ENCODE measurements around the gene ASB2. TPM values are rescaled to one million over a fixed set of nuclear protein-coding genes. Genes with fewer than 3 reads are reported as not detected.

The ASB2 gene
- total and polyA plus RNA-seq, 8 donors: 2.0 to 199 (median 18.7) TPM

GRCh38 chr14:93981316-93982229, 5.2 kb upstream of the ASB2 start:
- Histone ChIP-seq H3K27ac (peak overlapping the region in 4 of 5 donors; percentile 56 to 90 (median 76)), H3K4me1 (peaks cover 0 to 35% (median 12%) of the 10 kb centered on the region in 4 donors), H3K9me3 (no peaks in the 10 kb centered on the region), H3K4me3 (no peak overlapping the region), H3K27me3 (no peaks in the 10 kb centered on the region), H3K36me3 (no peaks in the 10 kb centered on the region)
- intact Hi-C loops (cut with DNase I; ENCODE audit: low total_unique reads): no loop called here
- DNase-seq: no peak
- TF ChIP-seq POLR2A (IDR thresholded peaks at IDR 0.05) (no peak), POLR2AphosphoS5 (IDR thresholded peaks at IDR 0.05) (no peak), EP300 (IDR thresholded peaks at IDR 0.05) (no peak), CTCF (IDR thresholded peaks at IDR 0.05) (no peak)
- WGBS, 5 donors: 84 to 93% (median 91%) methylated on average over 6 to 9 of the region's 9 CpGs

GRCh38 chr14:93980456-93981201, 4.3 kb upstream of the ASB2 start:
- Histone ChIP-seq H3K4me1 (peaks cover 0 to 36% (median 12%) of the 10 kb centered on the region in 4 donors), H3K4me3 (no peak overlapping the region), H3K27ac (peak overlapping the region in 4 of 5 donors; percentile 56 to 90 (median 76)), H3K36me3 (no peaks in the 10 kb centered on the region), H3K9me3 (no peaks in the 10 kb centered on the region), H3K27me3 (no peaks in the 10 kb centered on the region)
- no peak for TF ChIP-seq EP300 (IDR thresholded peaks at IDR 0.05)
- TF ChIP-seq POLR2AphosphoS5 (IDR thresholded peaks at IDR 0.05): peak in 1 of 3 donors; percentile 46
- peak in 1 of 2 donors; percentile 69 for DNase-seq
- intact Hi-C loops (cut with DNase I; ENCODE audit: low total_unique reads): no loop called here
- WGBS, 5 donors: 51 to 79% (median 64%) methylated on average over 11 of the region's 11 CpGs

DNA sequence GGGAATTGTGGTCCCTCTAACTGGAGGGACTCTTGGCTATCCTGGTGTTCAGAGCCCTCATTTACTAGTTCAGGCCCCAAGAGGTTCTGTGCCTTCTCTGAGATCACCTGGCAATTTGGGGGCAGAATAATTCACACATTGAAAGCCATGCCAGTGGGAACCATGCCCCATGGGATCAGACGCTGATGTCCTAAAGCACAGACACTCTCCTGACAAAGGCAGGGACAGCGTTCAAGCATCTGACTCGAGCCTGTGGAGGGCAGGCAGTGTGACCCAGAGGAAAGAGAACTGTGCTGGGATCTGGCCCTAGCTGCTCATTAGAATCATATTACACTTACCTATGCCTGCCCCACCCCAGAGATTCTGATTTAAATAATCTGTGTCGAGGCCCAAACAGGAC, 2.4 kb upstream of the ASB2 start:
- no peaks in the 10 kb centered on the region for H3K27me3 ChIP-seq
- H3K4me3 ChIP-seq: no peak overlapping the region
- 67 to 76% (median 71%) methylated on average over 4 of the region's 4 CpGs for WGBS, 5 donors
- H3K36me3 ChIP-seq: no peaks in the 10 kb centered on the region
- no peaks in the 10 kb centered on the region for H3K9me3 ChIP-seq
- no peak for DNase-seq
- H3K4me1 ChIP-seq: peaks cover 0 to 35% (median 16%) of the 10 kb centered on the region in 4 donors
- intact Hi-C loops (cut with DNase I; ENCODE audit: low total_unique reads): no loop called here
- peak overlapping the region in 4 of 5 donors; percentile 73 to 90 (median 79) for H3K27ac ChIP-seq
- TF ChIP-seq POLR2AphosphoS5 (IDR thresholded peaks at IDR 0.05): no peak
- no peak for TF ChIP-seq CTCF (IDR thresholded peaks at IDR 0.05)
- TF ChIP-seq POLR2A (IDR thresholded peaks at IDR 0.05): no peak
- no peak for TF ChIP-seq EP300 (IDR thresholded peaks at IDR 0.05)

- Histone ChIP-seq H3K27me3 (no peaks in the 10 kb centered on the region), H3K27ac (peak overlapping the region; percentile 9 to 90 (median 79)), H3K4me3 (no peak overlapping the region), H3K4me1 (peaks cover 0 to 37% (median 16%) of the 10 kb centered on the region in 4 donors), H3K36me3 (no peaks in the 10 kb centered on the region), H3K9me3 (no peaks in the 10 kb centered on the region)
- peak in 1 of 2 donors; percentile 37 for DNase-seq
- TF ChIP-seq CTCF (IDR thresholded peaks at IDR 0.05): no peak
- TF ChIP-seq POLR2AphosphoS5 (IDR thresholded peaks at IDR 0.05): no peak
- no peak for TF ChIP-seq POLR2A (IDR thresholded peaks at IDR 0.05)
- TF ChIP-seq EP300 (IDR thresholded peaks at IDR 0.05): no peak
- WGBS, 5 donors: 73 to 83% (median 78%) methylated on average over 11 of the region's 11 CpGs
- intact Hi-C loops (cut with DNase I; ENCODE audit: low total_unique reads): no loop called here
Observed at GRCh38 chr14:93977790-93978581, 1.6 kb upstream of the ASB2 start.
